Ectodermal cell (in vitro differentiated cells): ENCODE results near the gene EMC10. TPM values are rescaled to one million over a fixed set of nuclear protein-coding genes. Genes with fewer than 3 reads are reported as not detected.

Source experiments
- H3K27ac ChIP-seq: 2 replicates; pipeline ENCODE4 v1.7.0; 2013; ENCODE audit warnings: mild to moderate bottlenecking, low read depth, low read length; ENCODE audit not compliant: insufficient read depth, poor library complexity, severe bottlenecking
- H3K27me3 ChIP-seq: 2 replicates; pipeline ENCODE4 v1.7.0; 2013; ENCODE audit warnings: mild to moderate bottlenecking, low read length; ENCODE audit not compliant: insufficient read depth, control insufficient read depth, poor library complexity, severe bottlenecking
- H3K36me3 ChIP-seq: one replicate; pipeline ENCODE4 v1.7.0; 2013; ENCODE audit warnings: low read length; ENCODE audit not compliant: control insufficient read depth, insufficient read depth
- H3K4me1 ChIP-seq: one replicate; pipeline ENCODE4 v1.7.0; 2013; ENCODE audit warnings: low read length; ENCODE audit not compliant: control insufficient read depth, insufficient read depth
- H3K4me3 ChIP-seq: 2 replicates; pipeline ENCODE4 v1.7.0; 2013; ENCODE audit warnings: low read depth, low read length, control low read depth; ENCODE audit not compliant: insufficient read depth
- H3K9me3 ChIP-seq: 2 replicates; pipeline ENCODE4 v1.7.0; 2013; ENCODE audit warnings: mild to moderate bottlenecking, low read length, moderate library complexity; ENCODE audit not compliant: control insufficient read depth
- WGBS, 2 experiments: methylation state at CpG; one replicate each; pipeline ENCODE4 v1.1.7; 2013; ENCODE audit warnings: missing lambda C conversion rate in 2 of 2; 5-methylcytosine and 5-hydroxymethylcytosine counted together
- polyA plus RNA-seq, 4 experiments: library from polyadenylated mRNA; stranded (reverse); fragments of 50-300 nt; gene quantifications; one replicate each; pipeline ENCODE4 v1.2.3, GENCODE V29; 2013

The EMC10 gene
- polyA plus RNA-seq (2013, experiment 1 of 4): 92.1 TPM
- polyA plus RNA-seq (2013, experiment 2 of 4): 76.1 TPM
- polyA plus RNA-seq (2013, experiment 3 of 4): 75.9 TPM
- 83.0 TPM for polyA plus RNA-seq (2013, experiment 4 of 4)

DNA sequence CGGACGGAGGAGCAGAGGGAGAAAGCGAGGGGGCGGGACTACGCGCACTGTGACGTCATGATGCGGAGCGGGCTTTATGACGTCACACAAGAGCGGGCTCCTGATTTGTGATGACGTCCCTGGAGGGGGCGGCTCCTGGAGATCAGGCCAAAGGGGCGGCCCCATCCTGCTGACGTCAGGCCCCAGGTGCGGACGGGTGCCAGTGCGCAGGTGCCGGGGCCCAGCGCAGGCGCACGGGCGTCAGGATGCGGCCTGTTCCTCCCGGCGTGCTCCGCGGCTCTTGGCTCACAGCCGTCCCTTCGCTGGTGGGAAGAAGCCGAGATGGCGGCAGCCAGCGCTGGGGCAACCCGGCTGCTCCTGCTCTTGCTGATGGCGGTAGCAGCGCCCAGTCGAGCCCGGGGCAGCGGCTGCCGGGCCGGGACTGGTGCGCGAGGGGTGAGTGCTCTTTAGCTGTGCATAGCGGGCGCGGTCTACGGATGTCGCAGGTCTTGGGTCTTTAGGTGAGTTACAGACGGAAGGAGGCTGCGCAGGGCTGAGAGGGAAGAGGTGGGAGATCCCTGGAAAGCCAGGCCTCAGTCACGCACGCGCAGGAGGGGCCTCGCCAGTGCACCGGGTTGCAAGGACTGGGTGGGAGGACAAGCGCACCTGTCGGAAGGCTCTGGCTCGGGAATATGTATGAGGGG lies at the start of gene EMC10, which contains the start of gene GARIN5A:
EMC10 (plus strand) TSS at position 284 of the 683 bp plus-strand sequence; CDS start at position 322, 38 bp downstream.
GARIN5A (minus strand) TSS at position 625 of the 683 bp plus-strand sequence; CDS start at position 165, 460 bp downstream.
- no peaks in the 10 kb centered on the region for H3K27me3 ChIP-seq
- H3K9me3 ChIP-seq: no peaks in the 10 kb centered on the region
- H3K4me3 ChIP-seq: peak within 1 kb of the TSS; percentile 75
- peaks cover 6% of the 10 kb centered on the region for H3K36me3 ChIP-seq
- H3K27ac ChIP-seq: peak within 1 kb of the TSS; percentile 91
- 7 to 9% methylated on average over 58 of the region's 58 CpGs for WGBS, 2 experiments
- H3K4me1 ChIP-seq: no peaks in the 10 kb centered on the region

GRCh38 chr19:50427318-50427925 lies 48.9 kb upstream of the EMC10 start:
- peaks cover 2% of the 10 kb centered on the region for H3K4me1 ChIP-seq
- no peaks in the 10 kb centered on the region for H3K36me3 ChIP-seq
- no peak overlapping the region for H3K27ac ChIP-seq
- no peaks in the 10 kb centered on the region for H3K9me3 ChIP-seq
- 94% methylated on average over 24 to 26 of the region's 26 CpGs for WGBS, 2 experiments
- H3K27me3 ChIP-seq: peaks cover 10% of the 10 kb centered on the region
- H3K4me3 ChIP-seq: no peak overlapping the region

- Histone ChIP-seq H3K4me3 (no peak overlapping the region), H3K4me1 (peaks cover 7% of the 10 kb centered on the region), H3K27me3 (peaks cover 10% of the 10 kb centered on the region), H3K9me3 (no peaks in the 10 kb centered on the region), H3K27ac (no peak overlapping the region), H3K36me3 (no peaks in the 10 kb centered on the region)
- 87 to 88% methylated on average over 38 of the region's 38 CpGs for WGBS, 2 experiments
Measured at GRCh38 chr19:50427997-50428425, 48.3 kb upstream of the EMC10 start.

DNA sequence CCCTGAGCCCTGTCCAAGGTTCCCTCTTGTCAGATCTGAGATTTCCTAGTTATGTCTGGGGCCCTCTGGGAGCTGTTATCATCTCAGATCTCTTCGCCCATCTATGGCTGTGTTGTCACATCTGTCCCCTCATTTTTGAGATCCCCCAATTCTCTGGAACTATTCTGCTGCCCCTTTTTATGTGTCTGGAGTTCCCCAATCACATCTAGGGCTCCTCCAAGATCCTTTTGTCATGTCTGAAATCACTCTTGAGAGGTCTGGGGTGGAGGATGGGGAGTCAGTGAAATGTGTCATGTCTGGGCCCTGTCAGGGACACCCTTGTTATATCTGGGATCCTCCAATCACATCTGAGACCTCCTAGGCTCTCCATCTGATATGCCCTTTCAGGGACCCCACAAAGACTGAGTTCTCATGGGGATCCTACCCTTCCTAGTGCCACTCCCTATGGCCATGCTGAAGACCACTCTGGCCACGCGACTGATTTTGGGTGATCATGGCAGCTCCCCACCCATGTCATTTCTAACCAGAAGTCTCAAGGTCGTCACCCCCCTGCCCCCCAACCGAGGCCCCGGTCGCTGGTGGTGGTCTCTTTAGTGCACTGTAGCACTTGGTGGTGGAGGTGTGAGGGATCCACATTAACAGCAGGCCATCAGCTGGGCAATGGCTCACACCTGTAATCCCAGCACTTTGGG lies 47.4 kb upstream of the EMC10 start:
- no peak overlapping the region for H3K4me3 ChIP-seq
- peaks cover 7% of the 10 kb centered on the region for H3K4me1 ChIP-seq
- H3K36me3 ChIP-seq: no peaks in the 10 kb centered on the region
- peaks cover 10% of the 10 kb centered on the region for H3K27me3 ChIP-seq
- 88 to 89% methylated on average over 7 of the region's 7 CpGs for WGBS, 2 experiments
- no peak overlapping the region for H3K27ac ChIP-seq
- no peaks in the 10 kb centered on the region for H3K9me3 ChIP-seq

DNA sequence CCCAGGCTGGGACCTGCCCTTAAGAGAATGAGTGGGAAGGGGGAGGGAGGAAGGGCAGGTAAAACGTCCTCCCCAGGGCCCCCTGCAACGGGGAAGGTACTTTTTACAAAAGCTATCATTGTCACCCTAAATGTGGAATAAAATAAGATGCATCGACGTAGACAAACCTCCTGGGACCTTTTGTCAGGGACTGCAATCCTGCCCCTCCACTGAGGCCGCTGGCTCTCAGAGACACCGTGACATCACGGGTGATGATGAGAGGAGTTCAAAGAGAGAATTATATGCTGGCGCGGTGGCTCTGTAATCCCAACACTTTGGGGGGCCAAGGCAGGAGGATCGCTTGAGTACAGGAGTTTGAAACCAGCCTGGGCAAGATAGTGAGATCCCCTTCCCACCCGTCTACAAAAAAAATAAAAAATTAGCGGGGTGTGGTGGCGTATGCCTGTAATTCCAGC lies 45.4 kb upstream of the EMC10 start:
- H3K27ac ChIP-seq: no peak overlapping the region
- 58 to 63% methylated on average over 13 of the region's 13 CpGs for WGBS, 2 experiments

DNA sequence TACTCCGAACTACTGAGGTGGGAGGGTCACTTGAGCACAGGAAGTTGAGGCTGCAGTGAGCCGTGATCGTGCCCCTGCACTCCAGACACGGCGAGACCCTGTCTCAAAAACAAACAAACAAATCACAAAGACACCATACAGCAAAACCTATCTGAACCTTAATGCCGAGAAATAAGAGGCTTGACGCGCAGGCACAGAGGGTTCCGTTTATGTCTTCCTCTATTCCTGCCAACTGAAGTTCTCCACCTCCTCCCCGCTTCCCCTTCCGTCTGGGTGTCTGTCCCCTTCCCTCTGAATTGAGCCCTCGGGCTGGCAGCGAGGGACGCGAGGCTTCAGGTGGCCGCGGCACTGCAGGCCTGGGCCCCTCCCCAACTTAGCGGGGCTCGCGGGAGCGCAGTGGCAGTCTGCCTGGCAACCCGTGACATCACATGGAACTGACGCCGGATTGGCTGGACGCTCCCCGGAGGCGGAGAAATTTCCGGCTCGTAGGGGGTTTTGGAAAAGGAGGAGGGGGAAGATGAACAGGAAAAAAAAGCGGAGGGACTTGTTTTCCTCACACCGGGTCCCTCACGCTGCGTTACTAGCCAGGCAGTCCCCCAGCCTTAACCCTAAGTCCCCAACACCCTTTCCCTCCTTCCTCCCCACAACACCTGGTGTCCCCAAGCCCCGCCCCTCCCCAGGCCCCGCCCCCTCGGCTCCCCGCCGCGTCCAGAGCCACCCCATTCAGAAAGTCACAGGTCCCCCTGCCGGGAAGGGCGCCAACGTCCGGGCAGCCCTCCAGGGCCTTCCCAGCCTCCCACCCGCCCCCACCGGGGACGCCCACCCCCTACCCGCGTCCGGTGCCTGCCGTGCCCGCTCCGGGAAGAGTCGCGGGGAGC lies 44.7 kb upstream of the EMC10 start:
- no peak overlapping the region for H3K27ac ChIP-seq

More for the DNA sequence above, 45.4 kb upstream of the EMC10 start:
- Histone ChIP-seq H3K4me3 (peak overlapping the region; percentile 37), H3K36me3 (no peaks in the 10 kb centered on the region), H3K4me1 (peaks cover 14% of the 10 kb centered on the region), H3K9me3 (no peaks in the 10 kb centered on the region), H3K27me3 (peaks cover 10% of the 10 kb centered on the region)

DNA sequence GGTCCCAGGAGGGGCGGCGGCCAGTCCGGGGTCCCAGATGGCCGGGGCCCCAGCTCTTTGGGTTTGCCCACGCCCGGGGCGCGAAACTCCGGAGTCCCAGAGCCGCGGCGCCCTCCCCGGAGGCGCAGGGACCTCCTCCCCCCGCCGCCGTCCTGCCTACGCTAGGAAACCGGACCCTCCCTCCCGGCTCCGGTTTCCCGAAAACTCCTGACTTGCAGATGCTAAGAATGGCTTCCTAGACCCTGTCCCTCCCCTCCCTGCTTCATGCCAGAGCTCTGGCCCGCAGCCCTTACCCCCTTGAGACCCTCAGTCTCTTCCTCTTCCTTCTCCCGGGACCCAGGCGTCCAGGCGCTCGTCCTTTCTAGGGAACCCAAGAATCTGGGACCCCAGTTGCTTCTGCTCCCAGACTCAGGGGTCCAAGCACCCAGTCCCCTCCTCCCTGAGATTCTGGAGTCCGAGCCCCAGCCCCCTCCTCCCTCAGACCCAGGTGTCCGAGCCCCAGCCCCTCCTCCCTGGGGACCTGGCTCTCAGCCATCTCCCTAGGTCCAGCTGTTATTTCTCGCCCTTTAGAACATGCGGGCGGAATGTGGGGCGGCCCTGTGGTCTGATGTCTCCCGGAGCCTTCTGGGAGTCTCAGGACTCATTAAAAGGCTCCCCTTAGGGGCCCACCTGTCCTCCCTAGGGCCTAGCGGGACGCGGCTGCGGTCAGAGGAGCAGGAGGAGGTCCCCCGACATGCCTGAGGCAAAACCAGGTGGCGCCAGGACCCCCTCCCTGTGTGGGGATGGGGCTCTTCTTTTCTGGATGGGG lies 43.9 kb upstream of the EMC10 start, which contains the start of gene MYBPC2:
MYBPC2 (plus strand) TSS at position 672 of the 808 bp plus-strand sequence; CDS start at position 734, 62 bp downstream.
- Histone ChIP-seq H3K4me1 (peaks cover 14% of the 10 kb centered on the region), H3K4me3 (peak within 1 kb of the TSS; percentile 37), H3K27me3 (peaks cover 10% of the 10 kb centered on the region), H3K9me3 (no peaks in the 10 kb centered on the region), H3K27ac (no peak within 1 kb of the TSS), H3K36me3 (no peaks in the 10 kb centered on the region)
- 12 to 13% methylated on average over 40 of the region's 40 CpGs for WGBS, 2 experiments

More for the DNA sequence above, 44.7 kb upstream of the EMC10 start:
- Histone ChIP-seq H3K36me3 (no peaks in the 10 kb centered on the region), H3K4me1 (peaks cover 14% of the 10 kb centered on the region), H3K27me3 (peaks cover 10% of the 10 kb centered on the region), H3K4me3 (peak overlapping the region; percentile 37), H3K9me3 (no peaks in the 10 kb centered on the region)
- 4% methylated on average over 46 to 49 of the region's 54 CpGs for WGBS, 2 experiments

GRCh38 chr19:50433201-50434180 lies 42.8 kb upstream of the EMC10 start:
- H3K36me3 ChIP-seq: no peaks in the 10 kb centered on the region
- H3K27ac ChIP-seq: no peak overlapping the region
- no peak overlapping the region for H3K4me3 ChIP-seq
- no peaks in the 10 kb centered on the region for H3K9me3 ChIP-seq
- WGBS, 2 experiments: 90 to 92% methylated on average over 19 of the region's 19 CpGs
- peaks cover 14% of the 10 kb centered on the region for H3K4me1 ChIP-seq
- H3K27me3 ChIP-seq: peaks cover 10% of the 10 kb centered on the region
